Fibroblast of pulmonary artery (primary cell): Measurements from ENCODE around the gene FATE1.
"Not testable (repeated sequence)": the region's sequence is repeated elsewhere in the genome, so short reads cannot be mapped to it uniquely, and the experiment has no call there.

Source experiments
- DNase-seq: peaks from one replicate; pipeline ENCODE4 v3.0.0-alpha.2; 2010; ENCODE audit warnings: low read depth
- H3K4me3 ChIP-seq: replicated peaks from 2 replicates; pipeline ENCODE4 v1.5.1; 2011; ENCODE audit warnings: low read depth, mild to moderate bottlenecking, control low read depth, low read length, moderate library complexity
- TF ChIP-seq, protein P1 (sequence below): IDR thresholded peaks from 2 replicates; pipeline ENCODE4 v1.5.1; 2011; ENCODE audit warnings: mild to moderate bottlenecking, control low read depth, low read length, inconsistent platforms; ENCODE audit errors: missing control alignments

Gene FATE1

DNA sequence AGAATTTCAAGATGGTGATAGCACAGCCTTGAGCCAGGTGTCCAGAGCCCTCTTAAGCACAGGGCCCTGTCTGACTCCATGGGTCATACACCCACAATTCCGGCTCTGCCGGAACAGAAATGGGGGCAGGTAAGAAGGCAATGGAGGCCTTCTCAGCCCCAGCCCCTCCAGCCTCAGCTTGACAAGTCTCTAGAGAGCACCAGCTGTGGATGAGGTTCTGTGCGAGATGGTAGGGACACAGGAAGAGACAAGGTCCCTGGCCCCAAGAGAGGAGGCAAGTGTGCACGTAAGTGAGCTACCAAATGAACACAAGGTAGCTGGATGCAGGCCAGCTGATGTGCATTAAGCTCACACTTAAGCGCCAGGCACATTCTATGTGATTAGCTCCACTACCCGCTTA, 23.0 kb upstream of the FATE1 start:
- no peak overlapping the region for H3K4me3 ChIP-seq
- no peak for DNase-seq
- TF ChIP-seq, protein P1, sequence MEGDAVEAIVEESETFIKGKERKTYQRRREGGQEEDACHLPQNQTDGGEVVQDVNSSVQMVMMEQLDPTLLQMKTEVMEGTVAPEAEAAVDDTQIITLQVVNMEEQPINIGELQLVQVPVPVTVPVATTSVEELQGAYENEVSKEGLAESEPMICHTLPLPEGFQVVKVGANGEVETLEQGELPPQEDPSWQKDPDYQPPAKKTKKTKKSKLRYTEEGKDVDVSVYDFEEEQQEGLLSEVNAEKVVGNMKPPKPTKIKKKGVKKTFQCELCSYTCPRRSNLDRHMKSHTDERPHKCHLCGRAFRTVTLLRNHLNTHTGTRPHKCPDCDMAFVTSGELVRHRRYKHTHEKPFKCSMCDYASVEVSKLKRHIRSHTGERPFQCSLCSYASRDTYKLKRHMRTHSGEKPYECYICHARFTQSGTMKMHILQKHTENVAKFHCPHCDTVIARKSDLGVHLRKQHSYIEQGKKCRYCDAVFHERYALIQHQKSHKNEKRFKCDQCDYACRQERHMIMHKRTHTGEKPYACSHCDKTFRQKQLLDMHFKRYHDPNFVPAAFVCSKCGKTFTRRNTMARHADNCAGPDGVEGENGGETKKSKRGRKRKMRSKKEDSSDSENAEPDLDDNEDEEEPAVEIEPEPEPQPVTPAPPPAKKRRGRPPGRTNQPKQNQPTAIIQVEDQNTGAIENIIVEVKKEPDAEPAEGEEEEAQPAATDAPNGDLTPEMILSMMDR, result no peak

DNA sequence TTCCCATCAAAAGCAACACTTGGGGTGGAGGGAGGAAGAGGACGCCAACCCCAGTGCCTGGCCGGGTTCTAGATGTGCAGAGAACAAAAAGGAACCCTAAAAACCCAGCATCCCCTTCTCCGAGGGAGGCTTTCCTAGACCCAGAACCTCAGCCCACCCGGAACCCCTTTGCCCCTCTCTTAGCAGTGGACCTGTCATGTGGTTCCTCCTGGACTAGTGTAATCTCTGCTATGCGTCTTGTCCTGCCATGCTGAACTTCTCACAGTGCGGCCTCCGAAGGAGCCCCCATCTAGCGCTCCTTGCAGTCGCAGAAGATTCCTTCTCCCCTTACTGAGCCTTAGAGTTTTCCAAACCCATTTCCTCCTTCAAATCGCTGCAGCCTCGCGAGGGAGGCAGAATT, 21.7 kb upstream of the FATE1 start:
- TF ChIP-seq, protein P1, result no peak
- no peak for DNase-seq
- no peak overlapping the region for H3K4me3 ChIP-seq

DNA sequence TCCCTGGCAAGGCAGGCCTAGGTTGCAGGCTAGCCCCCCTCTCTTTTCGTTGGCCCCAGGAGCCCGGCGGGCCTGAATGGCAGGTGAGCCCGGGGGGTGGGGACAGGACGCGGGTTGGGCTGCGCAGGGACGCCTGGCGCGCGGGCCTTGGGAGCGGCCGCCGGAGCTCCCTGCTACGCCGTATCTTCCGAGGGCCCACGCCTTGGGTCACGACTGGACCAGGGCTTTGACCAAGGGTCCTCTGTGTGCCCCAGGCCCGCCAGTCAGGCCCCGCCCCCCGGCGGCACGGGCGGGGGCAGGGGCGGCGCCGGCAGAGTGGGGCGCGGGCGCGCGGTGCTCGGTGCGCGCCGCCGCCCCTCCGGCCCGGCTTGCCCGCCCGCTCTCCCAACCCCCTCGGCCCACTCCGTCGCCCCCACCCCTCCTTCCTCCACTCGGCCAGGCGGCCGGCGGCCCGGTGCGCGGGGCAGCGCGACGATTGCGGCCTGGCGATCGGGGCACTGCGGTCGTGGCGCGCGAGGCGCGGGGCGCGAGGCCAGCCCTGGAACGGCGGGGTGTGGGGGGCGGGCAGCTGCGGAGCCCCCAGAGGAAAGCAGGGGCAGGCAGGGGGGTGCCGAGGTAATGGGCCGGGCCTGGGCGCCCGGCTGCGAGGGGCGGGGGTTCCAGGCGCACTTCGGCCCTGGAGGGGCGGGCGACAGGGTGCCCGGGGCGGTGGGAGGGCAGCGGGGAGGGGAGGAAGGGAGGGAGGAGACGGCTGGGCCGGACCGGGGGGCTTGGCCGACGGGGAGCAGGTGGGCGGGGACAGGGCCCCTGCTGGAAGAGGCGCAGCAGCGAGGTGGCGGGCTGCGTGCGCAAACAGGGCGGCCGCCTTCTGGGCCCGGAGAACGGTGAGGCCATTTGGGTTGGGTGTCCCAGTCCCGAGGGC, 20.9 kb upstream of the FATE1 start, which contains the start of gene PRRG3:
TSS of gene PRRG3 (plus strand) at position 798 of the 922 bp plus-strand sequence. CDS start 3,357 bp downstream, outside the sequence.
- no peak within 1 kb of the TSS for H3K4me3 ChIP-seq

DNA sequence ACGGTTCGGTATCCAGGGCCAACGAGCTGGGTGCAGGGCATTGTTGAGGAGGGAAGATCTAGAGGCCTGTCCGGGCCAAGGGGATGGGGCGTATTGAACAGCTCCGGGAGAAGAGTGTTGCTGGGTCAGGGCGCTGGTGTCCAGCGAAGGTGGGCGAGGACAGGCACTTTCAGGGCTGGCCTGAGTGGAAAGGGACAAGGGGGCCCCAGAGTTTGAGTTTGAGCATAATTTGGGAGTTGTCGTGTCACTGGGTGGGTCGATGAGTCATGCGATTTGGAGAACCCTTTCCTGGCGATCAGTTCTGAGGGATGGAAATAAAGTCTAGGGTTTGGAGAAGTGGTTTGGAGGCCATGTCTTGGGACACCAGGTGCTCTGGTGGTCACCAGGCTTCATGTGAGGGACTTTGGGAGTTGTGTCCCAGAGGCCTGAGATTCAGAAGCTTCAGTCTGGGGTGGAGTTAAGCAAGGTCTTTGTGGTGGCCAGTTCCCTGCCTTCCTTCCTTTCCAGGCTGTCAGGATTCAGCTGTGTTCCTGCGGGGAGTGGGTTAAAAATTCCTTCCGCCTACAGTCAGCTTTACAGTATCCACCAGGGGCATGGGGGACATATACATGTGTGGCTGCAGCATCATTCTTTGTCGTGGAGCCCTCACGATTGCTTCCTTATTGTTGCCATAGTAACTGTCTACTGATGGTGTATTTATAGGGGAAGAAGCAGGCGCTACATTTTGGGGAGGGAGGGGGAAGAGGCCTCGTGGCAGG, 20.1 kb upstream of the FATE1 start:
- TF ChIP-seq, protein P1, result no peak
- H3K4me3 ChIP-seq, result no peak overlapping the region
- DNase-seq, result no peak

More for the DNA sequence above, 20.9 kb upstream of the FATE1 start, which contains the start of gene PRRG3:
- no peak for DNase-seq
- TF ChIP-seq, protein P1, result no peak

DNA sequence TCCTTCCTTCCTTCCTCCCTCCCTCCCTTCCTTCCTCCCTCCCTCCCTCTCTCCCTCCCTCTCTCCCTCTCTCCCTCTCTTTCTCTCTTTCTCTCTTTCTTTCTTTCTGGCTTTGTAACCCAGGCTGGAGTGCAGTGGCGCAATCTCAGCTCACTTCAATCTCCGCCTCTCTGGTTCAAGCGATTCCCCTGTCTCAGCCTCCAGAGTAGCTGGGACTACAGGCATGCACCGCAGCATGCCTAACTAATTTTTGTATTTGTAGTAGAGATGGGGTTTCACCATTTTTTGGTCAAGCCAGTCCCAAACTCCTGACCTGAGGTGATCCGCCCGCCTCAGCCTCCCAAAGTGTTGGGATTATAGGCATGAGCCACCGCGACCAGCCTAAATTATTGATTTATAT, 18.8 kb upstream of the FATE1 start:
- H3K4me3 ChIP-seq, DNase-seq: not testable (repeated sequence)

DNA sequence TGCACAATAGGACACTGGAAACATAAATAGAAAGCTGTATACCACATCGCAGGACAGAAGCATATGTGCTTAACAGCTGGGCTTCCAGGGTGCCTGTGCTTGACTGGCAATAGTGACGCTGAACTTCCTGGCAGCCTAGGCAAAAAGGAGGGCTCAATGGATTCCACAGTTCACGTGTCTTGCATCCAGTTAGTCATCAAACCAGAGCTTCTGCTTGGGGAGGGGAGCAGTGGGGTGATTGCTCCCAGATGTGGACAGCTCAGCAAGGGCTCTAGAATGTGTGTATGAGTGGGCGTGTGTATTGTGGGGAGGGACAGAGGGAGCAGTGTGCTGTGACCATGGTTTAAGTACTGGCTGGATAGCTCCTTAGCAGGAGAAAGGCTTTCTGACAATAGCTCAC, 18.3 kb upstream of the FATE1 start:
- TF ChIP-seq, protein P1, result no peak
- DNase-seq, result no peak
- no peak overlapping the region for H3K4me3 ChIP-seq

DNA sequence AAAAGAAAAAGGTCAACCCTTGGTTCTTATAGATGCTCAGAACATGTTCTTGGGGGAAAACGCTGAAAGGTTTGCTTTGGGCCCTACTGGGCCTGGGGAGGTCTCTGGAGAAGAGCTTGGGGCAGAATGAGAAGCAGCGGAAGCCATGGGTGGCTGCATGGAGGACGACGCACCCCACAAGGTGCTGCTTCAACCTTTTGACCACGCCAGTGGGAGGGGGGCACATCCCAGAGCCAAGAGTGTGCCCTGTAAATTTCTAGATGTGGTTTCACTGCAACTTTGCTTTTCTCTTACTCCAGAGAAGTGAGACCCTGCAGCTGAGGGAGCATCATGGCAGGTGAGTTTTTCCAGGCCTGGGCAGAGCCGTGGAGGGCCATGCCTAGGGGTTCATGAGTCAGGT, 17.4 kb upstream of the FATE1 start:
- TF ChIP-seq, protein P1, result no peak
- no peak for DNase-seq
- H3K4me3 ChIP-seq, result no peak overlapping the region
